NCI-H2171 (cell line): Measurements from ENCODE around the gene ASTL.

Experiments
- DNase-seq: peaks from one replicate; lab custom pipeline; 2025; lab: John Stamatoyannopoulos, UW

ASTL gene

GRCh38 chr2:96159084-96159830 is 21.0 kb upstream of the ASTL start:
- DNase-seq = no peak

DNA sequence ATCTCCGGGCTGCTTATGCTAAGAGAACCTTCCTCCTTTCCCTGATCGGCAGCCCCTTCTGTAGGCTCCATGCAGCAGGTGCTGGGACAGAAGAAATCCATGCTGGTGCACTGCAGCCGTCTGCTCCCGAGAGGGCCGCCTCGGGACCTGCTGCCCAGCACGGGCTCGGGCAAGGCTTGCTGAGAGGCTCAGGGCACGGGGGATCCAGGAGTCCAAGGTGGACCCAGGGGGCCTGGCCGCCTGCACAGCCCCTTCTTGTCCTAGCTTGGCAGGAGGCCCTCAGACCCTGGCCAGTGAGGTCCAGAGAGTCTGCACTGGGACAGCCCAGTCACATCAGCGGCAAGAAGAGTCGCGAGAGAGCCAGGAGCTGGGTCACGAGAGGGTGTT is 20.2 kb upstream of the ASTL start:
- no peak for DNase-seq

- DNase-seq = no peak
Measured at GRCh38 chr2:96157649-96158553, 19.6 kb upstream of the ASTL start.

GRCh38 chr2:96156926-96157648 is 18.8 kb upstream of the ASTL start:
- DNase-seq = no peak

GRCh38 chr2:96156011-96156820 is 17.9 kb upstream of the ASTL start:
- no peak for DNase-seq

GRCh38 chr2:96154506-96155380 is 16.4 kb upstream of the ASTL start:
- DNase-seq = no peak

- no peak for DNase-seq
Measured at GRCh38 chr2:96153991-96154431, 15.7 kb upstream of the ASTL start.

DNA sequence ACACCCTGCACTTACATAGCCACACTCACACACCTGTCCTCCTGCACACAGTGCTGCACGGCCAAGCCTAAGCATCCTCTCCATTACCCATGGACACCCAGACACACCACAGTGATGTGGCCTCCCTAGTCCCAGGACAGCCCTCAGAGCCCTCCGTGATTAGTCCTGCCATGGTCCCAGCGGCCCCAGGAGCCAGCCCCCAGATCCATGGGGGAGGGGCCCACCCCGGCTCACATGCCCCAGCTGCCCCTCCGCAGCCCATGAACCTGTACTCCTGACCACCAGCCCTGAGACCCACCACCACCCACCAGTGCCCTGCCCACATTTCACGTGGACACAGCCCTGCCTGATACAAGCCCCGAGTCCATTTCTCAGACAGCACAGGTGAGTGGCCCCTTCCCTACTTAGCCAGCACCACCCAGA is 15.0 kb upstream of the ASTL start:
- no peak for DNase-seq

GRCh38 chr2:96152304-96153161 is 14.2 kb upstream of the ASTL start:
- peak; percentile 52 for DNase-seq

DNA sequence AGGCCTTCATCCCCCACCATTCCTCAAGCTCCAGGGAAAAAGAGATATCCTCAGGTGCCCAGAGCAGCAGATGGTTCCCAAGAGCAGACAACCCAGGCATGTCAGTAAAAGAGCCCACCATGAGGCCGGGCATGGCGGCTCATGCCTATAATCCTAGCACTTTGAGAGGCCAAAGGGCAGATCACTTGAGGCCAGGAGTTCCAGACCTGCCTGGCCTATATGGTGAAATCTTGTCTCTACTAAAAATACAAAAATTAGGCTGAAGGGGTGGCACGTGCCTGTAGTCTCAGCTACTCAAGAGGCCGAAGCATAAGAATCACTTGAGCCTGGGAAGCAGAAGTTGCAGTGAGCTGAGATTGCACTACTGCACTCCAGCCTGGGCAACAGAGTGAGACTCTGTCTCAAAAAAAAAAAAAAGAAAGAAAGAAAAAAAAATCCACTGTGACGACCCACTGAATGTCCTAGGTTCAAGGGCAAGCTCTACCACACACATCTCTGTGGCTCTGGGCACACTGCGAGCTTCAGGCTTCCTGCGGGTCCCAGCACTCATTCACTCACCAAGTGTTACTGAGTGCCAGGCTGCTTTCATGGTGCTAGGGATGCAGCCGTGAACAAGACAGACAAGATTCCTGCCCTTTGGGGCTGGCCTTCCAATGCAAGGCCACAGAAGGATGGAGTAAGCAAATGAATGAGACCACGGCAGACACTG is 13.4 kb upstream of the ASTL start:
- DNase-seq = no peak

GRCh38 chr2:96150791-96151594 is 12.7 kb upstream of the ASTL start:
- DNase-seq = no peak

- DNase-seq = no peak
Measured at GRCh38 chr2:96150007-96150640, 11.8 kb upstream of the ASTL start.

GRCh38 chr2:96148410-96149217 is 10.3 kb upstream of the ASTL start:
- peak; percentile 48 for DNase-seq

DNA sequence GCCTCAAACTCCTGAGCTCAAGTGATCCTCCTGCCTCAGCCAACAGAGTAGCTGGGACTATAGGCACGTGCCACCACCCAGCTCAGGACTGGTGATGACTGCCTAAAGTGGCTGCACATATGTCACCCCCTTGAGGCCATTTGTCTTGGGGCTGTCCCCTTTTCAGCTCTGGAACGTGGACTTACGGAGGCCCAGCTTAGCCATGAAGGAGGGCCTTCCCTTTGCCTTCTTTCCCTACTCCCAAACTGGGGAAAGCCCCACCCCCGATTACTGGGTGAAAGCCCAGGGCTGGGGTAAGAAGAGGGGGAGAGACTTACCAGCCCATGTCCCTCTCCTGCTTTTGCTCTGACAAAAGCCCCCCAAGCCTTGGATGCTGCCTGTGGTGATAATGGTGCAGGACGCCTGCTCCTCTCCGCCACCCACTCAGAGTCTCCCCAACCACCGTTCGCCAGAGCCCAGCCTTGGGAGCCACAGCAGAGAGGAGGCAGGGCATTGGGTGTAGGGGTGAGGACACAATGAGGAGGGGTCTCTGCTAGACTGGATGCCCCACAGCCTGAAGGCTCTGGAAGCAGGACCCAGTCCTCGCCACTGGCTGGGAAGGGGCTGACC is 9.4 kb upstream of the ASTL start:
- no peak for DNase-seq

DNA sequence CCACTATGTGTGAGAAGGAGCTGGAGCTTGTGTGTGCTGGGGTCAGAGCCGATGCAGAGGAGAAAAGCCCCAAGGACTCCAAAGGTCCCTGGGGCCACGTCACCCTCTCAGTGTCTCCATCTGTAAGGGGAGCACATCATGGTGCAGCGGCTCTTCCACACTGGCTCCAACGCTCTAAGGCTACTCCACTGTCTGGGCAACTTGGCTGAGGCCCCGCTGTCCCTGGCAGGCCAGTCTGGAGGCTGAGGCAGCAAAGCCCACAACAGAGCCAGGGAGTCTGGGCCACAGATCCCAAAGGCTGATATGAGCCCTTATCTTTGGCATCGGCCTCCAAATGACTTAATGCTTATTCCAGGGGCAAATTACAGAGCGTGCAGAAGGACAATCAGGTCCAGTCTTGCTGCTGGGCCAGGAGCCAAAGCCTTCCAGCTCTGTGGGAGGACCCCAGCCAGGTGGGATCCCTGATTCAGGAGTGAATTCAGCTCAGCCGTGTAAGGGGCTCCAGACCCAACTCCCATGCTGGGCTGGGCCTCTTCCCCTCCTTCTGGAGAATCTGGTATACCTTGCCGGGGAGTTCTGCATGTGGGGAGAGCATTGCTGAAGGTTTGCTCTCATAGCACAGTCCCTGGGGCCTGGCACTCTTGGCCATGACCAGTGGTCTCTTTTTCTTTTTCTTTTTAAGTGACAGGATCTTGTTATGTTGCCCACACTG is 8.7 kb upstream of the ASTL start:
- no peak for DNase-seq
